IgD-negative memory B cell (primary cell): ENCODE data around the gene HEG1. TPM values are rescaled to one million over a fixed set of nuclear protein-coding genes. Genes with fewer than 3 reads are reported as not detected.
A peak's percentile ranks its signal among the peaks of the same experiment; 100 is the strongest.

Source experiments
- H3K27ac Mint-ChIP-seq, 3 donors: one replicate each; pipeline ENCODE4 v1.8.0; 2020 to 2022; ENCODE audit warnings: mild to moderate bottlenecking in 3 of 3, mixed read lengths in 3 of 3, moderate library complexity in 1 of 3
- H3K27me3 Mint-ChIP-seq: one replicate; pipeline ENCODE4 v1.8.0; 2021; ENCODE audit warnings: mixed read lengths
- H3K36me3 Mint-ChIP-seq: one replicate; pipeline ENCODE4 v1.8.0; 2020; ENCODE audit warnings: mild to moderate bottlenecking, mixed read lengths
- H3K4me1 Mint-ChIP-seq, 3 donors: one replicate each; pipeline ENCODE4 v1.8.0; 2020 to 2022; ENCODE audit warnings: mixed read lengths in 3 of 3, mild to moderate bottlenecking in 1 of 3
- H3K4me3 Mint-ChIP-seq, 4 donors: one replicate each; pipeline ENCODE4 v1.8.0; 2020 to 2022; ENCODE audit warnings: mild to moderate bottlenecking in 4 of 4, mixed read lengths in 4 of 4, moderate library complexity in 3 of 4
- H3K9me3 Mint-ChIP-seq, 3 donors: one replicate each; pipeline ENCODE4 v1.8.0; 2020 to 2021; ENCODE audit warnings: mixed read lengths in 3 of 3, mild to moderate bottlenecking in 1 of 3
- polyA plus RNA-seq: library from polyadenylated mRNA; unstranded; fragments of 300-500 nt; fragmentation: Illumina TruSeq; gene quantifications from one replicate; pipeline ENCODE4 v1.2.3, GENCODE V29; 2021

HEG1 gene
- polyA plus RNA-seq, 1 donor from 2014 or later: 1.5 TPM

- Mint-ChIP-seq H3K9me3 (no peaks in the 10 kb centered on the region), H3K4me1 (peaks cover 0 to 2% (median 2%) of the 10 kb centered on the region in 3 donors), H3K27ac (peak overlapping the region in 1 of 3 donors; percentile 9), H3K36me3 (peaks cover 2% of the 10 kb centered on the region), H3K27me3 (peaks cover 5% of the 10 kb centered on the region), H3K4me3 (no peak overlapping the region)
These were observed 127.2 kb downstream of the HEG1 start for GRCh38 chr3:124928333-124929202.

DNA sequence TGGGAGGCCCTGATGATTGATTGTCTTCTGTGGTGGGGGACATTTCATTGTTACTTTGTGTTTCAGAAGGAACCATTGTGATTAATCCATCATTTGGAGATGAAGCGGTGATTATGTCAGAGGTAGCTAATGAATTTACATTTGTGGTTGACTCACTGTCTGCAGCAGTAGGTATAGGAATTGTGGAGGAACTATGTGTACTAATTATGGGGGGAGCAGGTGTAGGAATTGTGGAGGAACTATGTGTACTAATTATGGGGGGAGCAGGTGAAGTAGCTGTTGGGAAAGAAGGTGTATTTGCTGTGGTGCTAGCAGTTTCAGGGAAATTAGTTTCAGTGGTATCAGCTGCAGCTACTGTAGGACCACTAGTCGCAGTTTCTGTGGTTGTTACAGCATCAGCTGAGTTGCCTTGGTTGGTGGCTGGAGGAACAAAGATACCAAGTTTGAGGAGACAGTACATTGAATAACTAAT is 128.2 kb downstream of the HEG1 start:
- Mint-ChIP-seq H3K27ac (no peak overlapping the region), H3K27me3 (peaks cover 7% of the 10 kb centered on the region), H3K4me1 (peaks cover 0 to 2% (median 2%) of the 10 kb centered on the region in 3 donors), H3K9me3 (no peaks in the 10 kb centered on the region), H3K36me3 (peaks cover 2% of the 10 kb centered on the region), H3K4me3 (no peak overlapping the region)

GRCh38 chr3:124926426-124927101 is 129.2 kb downstream of the HEG1 start:
- no peak overlapping the region for H3K27ac Mint-ChIP-seq
- H3K4me3 Mint-ChIP-seq: no peak overlapping the region
- peaks cover 2% of the 10 kb centered on the region for H3K36me3 Mint-ChIP-seq
- H3K4me1 Mint-ChIP-seq: peaks cover 0 to 2% (median 2%) of the 10 kb centered on the region in 3 donors
- H3K27me3 Mint-ChIP-seq: peaks cover 7% of the 10 kb centered on the region
- H3K9me3 Mint-ChIP-seq: no peaks in the 10 kb centered on the region

GRCh38 chr3:124924741-124925140 is 131.1 kb downstream of the HEG1 start:
- H3K36me3 Mint-ChIP-seq: peaks cover 2% of the 10 kb centered on the region
- no peaks in the 10 kb centered on the region for H3K9me3 Mint-ChIP-seq
- H3K4me3 Mint-ChIP-seq: no peak overlapping the region
- H3K4me1 Mint-ChIP-seq: peaks cover 0 to 2% (median 2%) of the 10 kb centered on the region in 3 donors
- H3K27ac Mint-ChIP-seq: no peak overlapping the region
- H3K27me3 Mint-ChIP-seq: peaks cover 6% of the 10 kb centered on the region

DNA sequence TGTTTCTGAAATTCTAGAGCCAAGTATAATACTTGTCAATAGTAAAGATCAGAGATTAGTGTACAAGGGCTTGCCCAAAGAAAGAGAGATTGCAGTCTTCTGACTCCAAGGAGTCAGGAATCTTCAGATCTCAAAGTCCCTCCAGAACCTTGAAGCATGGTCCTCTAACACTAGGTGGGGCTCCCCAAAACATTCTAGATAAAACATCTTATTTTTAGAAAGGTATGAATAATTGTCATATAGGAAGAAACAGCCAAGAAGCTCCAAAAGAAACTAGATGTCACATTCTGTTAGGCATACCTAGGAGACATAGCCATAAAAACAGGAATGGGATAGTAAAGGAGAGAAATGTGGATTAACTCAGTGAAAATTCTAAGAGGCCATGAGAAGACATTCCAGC is 132.0 kb downstream of the HEG1 start:
- H3K9me3 Mint-ChIP-seq: no peaks in the 10 kb centered on the region
- H3K36me3 Mint-ChIP-seq: peaks cover 2% of the 10 kb centered on the region
- H3K4me1 Mint-ChIP-seq: peaks cover 0 to 2% (median 2%) of the 10 kb centered on the region in 3 donors
- no peak overlapping the region for H3K27ac Mint-ChIP-seq
- no peak overlapping the region for H3K4me3 Mint-ChIP-seq
- H3K27me3 Mint-ChIP-seq: peaks cover 6% of the 10 kb centered on the region

DNA sequence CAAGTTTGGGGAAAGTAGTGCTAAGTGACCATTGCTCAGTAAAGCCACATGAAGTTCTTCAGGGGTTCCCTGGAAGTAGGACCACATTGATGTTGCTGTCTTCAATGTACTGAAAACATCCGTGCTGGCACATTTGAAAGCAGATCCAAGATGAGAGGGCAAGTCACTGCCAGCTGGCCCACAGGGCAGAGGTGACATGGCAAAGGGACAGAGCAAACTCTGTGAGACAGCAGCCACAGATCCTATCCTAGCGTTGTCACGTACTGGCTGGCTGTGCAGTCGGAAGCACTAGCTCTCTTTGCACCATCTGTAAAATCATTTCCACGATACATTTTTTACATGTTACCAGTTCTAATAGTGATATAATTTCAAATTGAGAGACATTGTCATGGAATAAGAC is 135.1 kb downstream of the HEG1 start:
- Mint-ChIP-seq H3K27me3 (peaks cover 17% of the 10 kb centered on the region), H3K4me3 (no peak overlapping the region), H3K27ac (no peak overlapping the region), H3K4me1 (no peaks in the 10 kb centered on the region), H3K36me3 (peaks cover 3% of the 10 kb centered on the region), H3K9me3 (no peaks in the 10 kb centered on the region)

GRCh38 chr3:124919756-124920155 is 136.0 kb downstream of the HEG1 start:
- H3K9me3 Mint-ChIP-seq: no peaks in the 10 kb centered on the region
- H3K27ac Mint-ChIP-seq: no peak overlapping the region
- no peak overlapping the region for H3K4me3 Mint-ChIP-seq
- no peaks in the 10 kb centered on the region for H3K4me1 Mint-ChIP-seq
- H3K36me3 Mint-ChIP-seq: peaks cover 3% of the 10 kb centered on the region
- peaks cover 19% of the 10 kb centered on the region for H3K27me3 Mint-ChIP-seq

DNA sequence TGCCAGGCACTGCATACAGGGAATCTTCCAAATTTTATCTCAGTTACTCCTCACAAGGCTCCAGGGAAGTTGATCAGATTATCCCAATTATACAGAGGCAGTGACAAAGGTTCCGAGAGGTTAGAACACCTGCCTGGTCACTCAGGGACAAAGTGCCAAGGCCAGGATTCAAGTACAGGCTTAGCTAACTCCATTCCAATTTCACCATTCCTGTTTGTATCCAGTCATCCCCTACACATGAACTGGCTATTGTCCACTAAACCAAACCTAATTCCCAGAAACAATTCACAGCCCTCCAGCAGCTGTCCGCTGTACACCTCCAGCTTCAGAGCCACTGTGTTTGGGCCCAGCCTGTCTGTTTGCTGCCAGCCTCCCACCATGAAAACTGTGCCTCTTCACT is 137.3 kb downstream of the HEG1 start:
- H3K27ac Mint-ChIP-seq: no peak overlapping the region
- H3K4me3 Mint-ChIP-seq: no peak overlapping the region
- H3K9me3 Mint-ChIP-seq: no peaks in the 10 kb centered on the region
- no peaks in the 10 kb centered on the region for H3K4me1 Mint-ChIP-seq
- H3K27me3 Mint-ChIP-seq: peaks cover 23% of the 10 kb centered on the region
- peaks cover 3% of the 10 kb centered on the region for H3K36me3 Mint-ChIP-seq

- no peaks in the 10 kb centered on the region for H3K4me1 Mint-ChIP-seq
- H3K27ac Mint-ChIP-seq: no peak overlapping the region
- H3K27me3 Mint-ChIP-seq: peaks cover 26% of the 10 kb centered on the region
- no peak overlapping the region for H3K4me3 Mint-ChIP-seq
- H3K36me3 Mint-ChIP-seq: peaks cover 3% of the 10 kb centered on the region
- H3K9me3 Mint-ChIP-seq: no peaks in the 10 kb centered on the region
These were observed 138.9 kb downstream of the HEG1 start for GRCh38 chr3:124916837-124917409.

Other genes with a start within 250 kb of the HEG1 start
- 0.69 TPM for gene ITGB5, start 168.6 kb downstream of the HEG1 start, polyA plus RNA-seq
- gene MUC13, start 121.2 kb downstream of the HEG1 start, polyA plus RNA-seq: not detected
- not detected for gene SLC12A8, start 156.8 kb upstream of the HEG1 start, polyA plus RNA-seq